Activated T-cell treated with anti-CD3 and anti-CD28 coated beads for 24 hours (primary cell): Measurements from ENCODE around the gene FSTL5.

Source experiments
- DNase-seq: peaks from one replicate; pipeline ENCODE4 v3.0.0-alpha.2; 2020; ENCODE audit warnings: low read depth

The FSTL5 gene

GRCh38 chr4:162102713-162103112 is 61.1 kb downstream of the FSTL5 start:
- DNase-seq = no peak

- DNase-seq = no peak
These were observed 62.5 kb downstream of the FSTL5 start for GRCh38 chr4:162101337-162101736.

GRCh38 chr4:162075726-162076125 is 88.1 kb downstream of the FSTL5 start:
- DNase-seq = no peak

- no peak for DNase-seq
These were observed 102.6 kb downstream of the FSTL5 start for GRCh38 chr4:162061214-162061613.

GRCh38 chr4:162059656-162060055 is 104.1 kb downstream of the FSTL5 start:
- DNase-seq = no peak

- DNase-seq = no peak
These were observed 106.8 kb downstream of the FSTL5 start for GRCh38 chr4:162056990-162057389.

- DNase-seq = no peak
These were observed 117.7 kb downstream of the FSTL5 start for GRCh38 chr4:162046135-162046534.

GRCh38 chr4:162038112-162038511 is 125.7 kb downstream of the FSTL5 start:
- no peak for DNase-seq

GRCh38 chr4:162017863-162018262 is 145.9 kb downstream of the FSTL5 start:
- DNase-seq = no peak

- no peak for DNase-seq
These were observed 146.8 kb downstream of the FSTL5 start for GRCh38 chr4:162016991-162017390.

- DNase-seq = no peak
These were observed 147.6 kb downstream of the FSTL5 start for GRCh38 chr4:162016219-162016618.

GRCh38 chr4:162015090-162015489 is 148.7 kb downstream of the FSTL5 start:
- DNase-seq = no peak

GRCh38 chr4:162011089-162011488 is 152.7 kb downstream of the FSTL5 start:
- DNase-seq = no peak

GRCh38 chr4:162010362-162010761 is 153.4 kb downstream of the FSTL5 start:
- DNase-seq = no peak

- no peak for DNase-seq
These were observed 171.5 kb downstream of the FSTL5 start for GRCh38 chr4:161992317-161992716.

- DNase-seq = no peak
These were observed 172.0 kb downstream of the FSTL5 start for GRCh38 chr4:161991811-161992210.

- DNase-seq = no peak
These were observed 173.1 kb downstream of the FSTL5 start for GRCh38 chr4:161990721-161991120.

GRCh38 chr4:161988946-161989345 is 174.9 kb downstream of the FSTL5 start:
- no peak for DNase-seq

- no peak for DNase-seq
These were observed 176.2 kb downstream of the FSTL5 start for GRCh38 chr4:161987611-161988010.

GRCh38 chr4:161952382-161952781 is 211.4 kb downstream of the FSTL5 start:
- no peak for DNase-seq

GRCh38 chr4:161949946-161950725 is 213.7 kb downstream of the FSTL5 start:
- no peak for DNase-seq

- DNase-seq = no peak
These were observed 215.6 kb downstream of the FSTL5 start for GRCh38 chr4:161948026-161948770.

- DNase-seq = no peak
These were observed 226.2 kb downstream of the FSTL5 start for GRCh38 chr4:161937596-161937995.
